Stimulated activated CD8-positive, alpha-beta memory T cell treated with anti-CD3 and anti-CD28 coated beads, Interleukin-12 subunit alpha, Interleukin-12 subunit beta, amount 100 ng/mL, for 24 hours (primary cell): ENCODE results near the gene TUSC2.

Experiments used
- DNase-seq: peaks from one replicate; pipeline ENCODE4 v3.0.0-alpha.2; 2020; ENCODE audit errors: extremely low read depth

Gene TUSC2

GRCh38 chr3:50327943-50328691 is at the start of gene TUSC2:
Gene TUSC2, minus strand, starts transcription at chr3:50328223. Its CDS starts 124 bp downstream, at chr3:50328099.
- peak; percentile 90 for DNase-seq

GRCh38 chr3:50375258-50375931 is 47.4 kb upstream of the TUSC2 start:
- DNase-seq: no peak

- DNase-seq: no peak
These were observed 46.6 kb upstream of the TUSC2 start for GRCh38 chr3:50374363-50375257.

- DNase-seq: no peak
These were observed 45.4 kb upstream of the TUSC2 start for GRCh38 chr3:50373146-50374051.

- DNase-seq: no peak
These were observed 44.3 kb upstream of the TUSC2 start for GRCh38 chr3:50372349-50372748.

- DNase-seq: no peak
These were observed 43.2 kb upstream of the TUSC2 start for GRCh38 chr3:50371133-50371685.

- DNase-seq: no peak
These were observed 42.6 kb upstream of the TUSC2 start for GRCh38 chr3:50370594-50370993.

- DNase-seq: no peak
These were observed 41.1 kb upstream of the TUSC2 start for GRCh38 chr3:50369012-50369670.

GRCh38 chr3:50365842-50366220 is 37.8 kb upstream of the TUSC2 start:
- DNase-seq: no peak

- peak; percentile 78 for DNase-seq
These were observed 37.2 kb upstream of the TUSC2 start for GRCh38 chr3:50365080-50365841.

- no peak for DNase-seq
These were observed 36.6 kb upstream of the TUSC2 start for GRCh38 chr3:50364573-50365079.

GRCh38 chr3:50359760-50360110 is 31.7 kb upstream of the TUSC2 start:
- DNase-seq: no peak

GRCh38 chr3:50358911-50359759 is 31.1 kb upstream of the TUSC2 start, which contains the start of gene TMEM115:
Gene TMEM115, minus strand, starts transcription at chr3:50359521. Its CDS starts 458 bp downstream, at chr3:50359063.
- DNase-seq: peak; percentile 86

- DNase-seq: no peak
These were observed 30.4 kb upstream of the TUSC2 start for GRCh38 chr3:50358355-50358910.

- no peak for DNase-seq
These were observed 29.5 kb upstream of the TUSC2 start for GRCh38 chr3:50357481-50357880.

- no peak for DNase-seq
These were observed 28.5 kb upstream of the TUSC2 start for GRCh38 chr3:50356553-50356952.

GRCh38 chr3:50355829-50356552 is 28.0 kb upstream of the TUSC2 start:
- no peak for DNase-seq
